H1 (cell line): ENCODE measurements around the gene MBNL3. TPM values are rescaled to one million over a fixed set of nuclear protein-coding genes. Genes with fewer than 3 reads are reported as not detected.

Experiments used
- CTCF ChIA-PET: fragments of 300-600 bp; sonication (Branson Sonifier 250); formaldehyde crosslinking; loops from one replicate; lab custom pipeline; 2021; ENCODE audit not compliant: partially characterized antibody; lab: Charles Lee
- POLR2A ChIA-PET: fragments of 300-600 bp; sonication (Branson Sonifier 250); formaldehyde crosslinking; loops from one replicate; lab custom pipeline; 2021; ENCODE audit warnings: inconsistent platforms; ENCODE audit not compliant: partially characterized antibody; lab: Charles Lee
- DNase-seq, 2 experiments: peaks; one replicate each; pipeline versions ENCODE4 v3.0.0 to v3.0.0-alpha.2; 2010 to 2022; ENCODE audit warnings: low spot score in 2 of 2, low read depth in 1 of 2, mixed read lengths in 1 of 2
- FAIRE-seq: peaks from 2 replicates; lab custom pipeline; 2011; peaks lifted over from hg19 to GRCh38; lab: Jason Lieb, UNC
- H2AFZ ChIP-seq: 2 replicates; pipeline ENCODE4 v1.8.1; 2012; ENCODE audit warnings: low read length, inconsistent platforms
- H2AK5ac ChIP-seq: 2 replicates; pipeline ENCODE4 v1.6.1; 2013; ENCODE audit warnings: low read depth, low read length
- H2BK120ac ChIP-seq: replicated peaks from 2 replicates; pipeline ENCODE3; 2013; ENCODE audit warnings: low read depth, low read length, inconsistent platforms
- H2BK12ac ChIP-seq: 2 replicates; pipeline ENCODE4 v1.6.1; 2013; ENCODE audit warnings: low read depth, low read length
- H2BK15ac ChIP-seq: 2 replicates; pipeline ENCODE4 v1.6.1; 2013; ENCODE audit warnings: low read length
- H2BK20ac ChIP-seq: 2 replicates; pipeline ENCODE4 v1.6.1; 2013; ENCODE audit warnings: low read length
- H2BK5ac ChIP-seq: 2 replicates; pipeline ENCODE4 v1.6.1; 2013; ENCODE audit warnings: low read depth, low read length
- H3K14ac ChIP-seq: 2 replicates; pipeline ENCODE4 v1.6.1; 2013; ENCODE audit warnings: inconsistent platforms; ENCODE audit not compliant: insufficient read length
- H3K18ac ChIP-seq: 2 replicates; pipeline ENCODE4 v1.6.1; 2013; ENCODE audit warnings: low read length; ENCODE audit errors: extremely low read depth
- H3K23ac ChIP-seq: 2 replicates; pipeline ENCODE4 v1.6.1; 2013; ENCODE audit warnings: inconsistent platforms; ENCODE audit not compliant: insufficient read length
- H3K23me2 ChIP-seq: 2 replicates; pipeline ENCODE4 v1.6.1; 2013; ENCODE audit warnings: low read depth, low read length
- H3K27ac ChIP-seq: 2 replicates; pipeline ENCODE4 v1.6.1; 2011; ENCODE audit warnings: low read depth, low read length, inconsistent platforms
- H3K27me3 ChIP-seq, 4 experiments: replicated peaks in 1 of 4; 1 replicate in 1 of 4; 2 replicates in 3 of 4; pipeline versions ENCODE4 v1.6.1 to v1.8.1; 2011 to 2013; ENCODE audit warnings: low read length in 3 of 4, mild to moderate bottlenecking in 3 of 4, inconsistent platforms in 2 of 4, mixed read lengths in 2 of 4, moderate library complexity in 1 of 4; ENCODE audit not compliant: control insufficient read depth in 3 of 4, insufficient read depth in 3 of 4; ENCODE audit errors: extremely low read depth in 1 of 4
- H3K36me3 ChIP-seq, 4 experiments: 2 replicates each; pipeline versions ENCODE4 v1.6.1 to v1.8.1; 2011 to 2013; ENCODE audit warnings: mild to moderate bottlenecking in 4 of 4, low read length in 3 of 4, moderate library complexity in 2 of 4, control low read depth in 1 of 4, inconsistent platforms in 1 of 4; ENCODE audit not compliant: insufficient read depth in 4 of 4, control insufficient read depth in 2 of 4
- H3K4ac ChIP-seq: replicated peaks from 2 replicates; pipeline ENCODE3; 2013; ENCODE audit warnings: low read length, low read depth, mixed read lengths, inconsistent platforms; ENCODE audit not compliant: insufficient read length
- H3K4me1 ChIP-seq, 4 experiments: replicated peaks in 1 of 4; 1 replicate in 1 of 4; 2 replicates in 3 of 4; pipeline versions ENCODE4 v1.6.1 to v1.8.1; 2011 to 2013; ENCODE audit warnings: low read length in 3 of 4, inconsistent platforms in 2 of 4, mixed read lengths in 1 of 4; ENCODE audit not compliant: insufficient read depth in 4 of 4, control insufficient read depth in 3 of 4
- H3K4me2 ChIP-seq, 2 experiments: 2 replicates each; pipeline versions ENCODE4 v1.6.1 to v1.8.1; 2011 to 2013; ENCODE audit warnings: low read depth in 2 of 2, low read length in 2 of 2, control low read depth in 1 of 2, inconsistent platforms in 1 of 2, mild to moderate bottlenecking in 1 of 2; ENCODE audit not compliant: insufficient read depth in 1 of 2
- H3K4me3 ChIP-seq, 4 experiments: fragments of 200-600, 300-600 bp in 1 of 4; sonication (generic), shearing (Covaris generic), sonication (Bioruptor Twin) in 1 of 4; 2 replicates each; pipeline versions ENCODE4 v1.5.1 to v1.8.1; 2011 to 2016; ENCODE audit warnings: low read length in 4 of 4, low read depth in 3 of 4, control low read depth in 2 of 4, inconsistent platforms in 2 of 4, mild to moderate bottlenecking in 2 of 4, mixed read lengths in 1 of 4, moderate library complexity in 1 of 4; ENCODE audit not compliant: insufficient read depth in 2 of 4; ENCODE audit errors: extremely low read depth in 1 of 4
- H3K56ac ChIP-seq: replicated peaks from 2 replicates; pipeline ENCODE3; 2013; ENCODE audit warnings: low read depth, mild to moderate bottlenecking, mixed read lengths, low read length, inconsistent platforms; ENCODE audit not compliant: insufficient read length
- H3K79me1 ChIP-seq: 2 replicates; pipeline ENCODE4 v1.6.1; 2013; ENCODE audit warnings: low read depth, low read length, control low read depth
- H3K79me2 ChIP-seq, 2 experiments: 2 replicates each; pipeline versions ENCODE4 v1.6.1 to v1.8.1; 2012 to 2013; ENCODE audit warnings: low read length in 2 of 2, mild to moderate bottlenecking in 2 of 2, inconsistent platforms in 1 of 2; ENCODE audit not compliant: insufficient read depth in 2 of 2, control insufficient read depth in 1 of 2
- H3K9ac ChIP-seq, 4 experiments: replicated peaks in 1 of 4; 1 replicate in 1 of 4; 2 replicates in 3 of 4; pipeline versions ENCODE4 v1.6.1 to v1.8.1; 2011 to 2013; ENCODE audit warnings: low read depth in 3 of 4, low read length in 3 of 4, control low read depth in 2 of 4, mild to moderate bottlenecking in 2 of 4, moderate library complexity in 2 of 4, inconsistent platforms in 1 of 4; ENCODE audit errors: extremely low read depth in 1 of 4
- H3K9me3 ChIP-seq, 2 experiments: 2 replicates each; pipeline versions ENCODE4 v1.6.1 to v1.8.1; 2012 to 2013; ENCODE audit warnings: mild to moderate bottlenecking in 2 of 2, moderate library complexity in 2 of 2, control low read depth in 1 of 2, inconsistent platforms in 1 of 2, low read depth in 1 of 2, low read length in 1 of 2, mixed read lengths in 1 of 2; ENCODE audit not compliant: insufficient read depth in 2 of 2
- H4K20me1 ChIP-seq, 2 experiments: replicated peaks in 1 of 2; 2 replicates each; pipeline versions ENCODE3 to v1.8.1; 2011 to 2013; ENCODE audit warnings: inconsistent platforms in 2 of 2, low read length in 2 of 2, mild to moderate bottlenecking in 1 of 2; ENCODE audit not compliant: insufficient read depth in 2 of 2, control insufficient read depth in 1 of 2
- H4K5ac ChIP-seq: 2 replicates; pipeline ENCODE4 v1.6.1; 2013; ENCODE audit warnings: low read length, low read depth, mixed read lengths, inconsistent platforms; ENCODE audit not compliant: insufficient read length
- H4K8ac ChIP-seq: 2 replicates; pipeline ENCODE4 v1.8.0; 2013; ENCODE audit warnings: mild to moderate bottlenecking, moderate library complexity, low read length, inconsistent platforms; ENCODE audit not compliant: insufficient read depth; ENCODE audit errors: extremely low read depth
- H4K91ac ChIP-seq: replicated peaks from 2 replicates; pipeline ENCODE3; 2013; ENCODE audit warnings: low read length, mixed read lengths, inconsistent platforms; ENCODE audit not compliant: insufficient read length
- CTCF ChIP-seq, 3 experiments: IDR thresholded peaks; 1 replicate in 2 of 3; 2 replicates in 1 of 3; pipeline versions ENCODE4 v1.5.1 to v1.6.1; 2011; ENCODE audit warnings: low read length in 3 of 3, mild to moderate bottlenecking in 3 of 3, inconsistent platforms in 2 of 3, low read depth in 1 of 3, moderate library complexity in 1 of 3; ENCODE audit not compliant: insufficient read depth in 1 of 3; ENCODE audit errors: control extremely low read depth in 1 of 3
- E2F6 ChIP-seq: IDR thresholded peaks from 2 replicates; pipeline ENCODE4 v1.6.1; 2012; ENCODE audit warnings: inconsistent platforms
- JUND ChIP-seq: IDR thresholded peaks from 2 replicates; pipeline ENCODE4 v1.6.1; 2011; ENCODE audit warnings: mild to moderate bottlenecking, improper control_type of control experiment, low read length
- PHF8 ChIP-seq: fragments of 200-600 bp; sonication (generic); conservative IDR thresholded peaks from 2 replicates; pipeline ENCODE4 v1.7.1; 2012; ENCODE audit warnings: low read depth, mild to moderate bottlenecking, inconsistent platforms, low read length, moderate library complexity
- POU5F1 ChIP-seq: IDR thresholded peaks from 2 replicates; pipeline ENCODE4 v1.6.1; 2011; ENCODE audit warnings: low read depth, mild to moderate bottlenecking, low read length, moderate library complexity
- ZNF274 ChIP-seq: IDR thresholded peaks from 2 replicates; pipeline ENCODE4 v1.7.0; 2012; ENCODE audit warnings: low read length, borderline replicate concordance; ENCODE audit errors: extremely low read depth
- WGBS, 2 experiments: shearing (Covaris generic) in 1 of 2; methylation state at CpG; one replicate each; pipeline versions ENCODE4 v1.1.6 to v1.1.7; 2013 to 2015; ENCODE audit warnings: low lambda C conversion rate in 2 of 2, mixed read lengths in 2 of 2, inconsistent platforms in 1 of 2, low coverage in 1 of 2, missing lambda C conversion rate in 1 of 2; ENCODE audit not compliant: insufficient replicate concordance in 2 of 2, insufficient coverage in 1 of 2, insufficient read length in 1 of 2; ENCODE audit errors: extremely low coverage in 1 of 2, missing lambda C conversion rate in 1 of 2; 5-methylcytosine and 5-hydroxymethylcytosine counted together
- polyA plus RNA-seq, 7 experiments: library from polyadenylated mRNA; depleted of rRNA in 3 of 7; stranded (reverse) in 5 of 7; unstranded in 2 of 7; fragments of >200 nt in 5 of 7; fragments of 200-250 nt in 2 of 7; gene quantifications; 1 replicate in 5 of 7; 2 replicates in 1 of 7; 4 replicates in 1 of 7; pipeline versions ENCODE4 v1.2.1 to v1.2.3, GENCODE V29; 2011 to 2013; ENCODE audit warnings: missing spikeins in 2 of 7, mixed read lengths in 2 of 7
- total RNA-seq: library from RNA; stranded (reverse); fragmentation: NEBNext Ultra II Directional; extraction: Animal tissue kit (Norgen Biotek cat#: 25700); gene quantifications from 2 replicates; pipeline ENCODE4 v1.2.1, GENCODE V29; 2021

MBNL3 gene
- total and polyA plus RNA-seq, 2 of the 8 experiments (the other 6 are each of a cell fraction or from before 2014, with no cell fraction given): 3.5 to 4.3 TPM

- CTCF ChIA-PET: interaction anchor here (0.6 kb wide), 1 partner anchor 104 kb away, joined by 3 read pairs; no protein-coding TSS in a partner anchor
- Histone ChIP-seq H2AK5ac (no peak overlapping the region), H2BK120ac (no peak overlapping the region), H3K9ac (no peak overlapping the region), H2BK12ac (no peak overlapping the region), H3K27ac (no peak overlapping the region), H3K79me1 (no peaks in the 10 kb centered on the region), H3K23ac (no peak overlapping the region), H4K8ac (no peak overlapping the region), H4K91ac (no peak overlapping the region), H2BK20ac (no peak overlapping the region), H3K79me2 (no peaks in the 10 kb centered on the region), H3K4ac (no peak overlapping the region), H2BK15ac (no peak overlapping the region), H3K4me3 (no peak overlapping the region), H3K36me3 (no peaks in the 10 kb centered on the region), H3K56ac (no peak overlapping the region), H3K18ac (no peak overlapping the region), H3K9me3 (no peaks in the 10 kb centered on the region), H3K4me2 (no peak overlapping the region), H2BK5ac (no peak overlapping the region), H3K23me2 (no peaks in the 10 kb centered on the region), H4K20me1 (no peaks in the 10 kb centered on the region), H2AFZ (no peak overlapping the region), H3K4me1 (no peaks in the 10 kb centered on the region; a peak in 1 of 7 replicates), H3K14ac (no peak overlapping the region), H4K5ac (no peak overlapping the region), H3K27me3 (no peaks in the 10 kb centered on the region)
- POLR2A ChIA-PET: no interaction called here
- DNase-seq (no peak), FAIRE-seq (no peak)
- 83% methylated on average over 2 of the region's 2 CpGs; no CpG with 5 or more reads in 1 of the 2 experiments for WGBS, 2 experiments
- no peak for TF ChIP-seq PHF8
- TF ChIP-seq ZNF274: no peak
- TF ChIP-seq CTCF (IDR thresholded peaks at IDR 0.05; ENCODE audit: control extremely low read depth in 1 of 3, insufficient read depth in 1 of 3, low read depth in 1 of 3, low read length in 3 of 3): no peak
- no peak for TF ChIP-seq POU5F1
- no peak for TF ChIP-seq JUND
- no peak for TF ChIP-seq E2F6
Measured at GRCh38 chrX:132470831-132471230, 18.0 kb downstream of the MBNL3 start.
